Astrocyte (in vitro differentiated cells and primary cell): Measurements from ENCODE around the gene TUBE1.

ENCODE experiments used
- CTCF ChIP-seq: IDR thresholded peaks from 2 replicates; pipeline ENCODE4 v1.5.1; 2011; ENCODE audit warnings: low read depth, mild to moderate bottlenecking, inconsistent platforms, low read length, moderate library complexity; ENCODE audit not compliant: insufficient read depth
- EZH2 ChIP-seq: IDR thresholded peaks from 2 replicates; pipeline ENCODE4 v1.6.1; 2012; ENCODE audit warnings: mild to moderate bottlenecking, low read length, inconsistent platforms; ENCODE audit not compliant: insufficient read depth

- TF ChIP-seq CTCF: no peak
- no peak for TF ChIP-seq EZH2
These were observed 1.8 kb downstream of the TUBE1 start for GRCh38 chr6:112085286-112086065.
